Right atrium auricular region (tissue), 2 donors: Measurements from ENCODE around the gene SLC25A1. TPM values are rescaled to one million over a fixed set of nuclear protein-coding genes. Genes with fewer than 3 reads are reported as not detected.

ENCODE experiments used
- DNase-seq: peaks from one replicate; pipeline ENCODE4 v3.0.0-alpha.2; 2019; ENCODE audit warnings: low spot score
- H3K27ac ChIP-seq, 2 donors: fragments of 200-600 bp; sonication (generic); 1 replicate in 1 of 2; 2 replicates in 1 of 2; pipeline ENCODE4 v1.5.1; 2016 to 2019
- H3K27me3 ChIP-seq, 2 donors: fragments of 200-600 bp; sonication (generic); one replicate each; pipeline versions ENCODE4 v1.5.1 to v1.6.0; 2017 to 2019
- H3K36me3 ChIP-seq: fragments of 200-600 bp; sonication (generic); one replicate; pipeline ENCODE4 v1.5.1; 2016
- H3K4me1 ChIP-seq, 2 donors: fragments of 200-600 bp; sonication (generic); one replicate each; pipeline versions ENCODE4 v1.5.1 to v1.6.0; 2017 to 2019
- H3K4me3 ChIP-seq, 2 donors: fragments of 200-600 bp; sonication (generic); 1 replicate in 1 of 2; 2 replicates in 1 of 2; pipeline ENCODE4 v1.5.1; 2017 to 2019; ENCODE audit warnings: mild to moderate bottlenecking in 1 of 2, moderate library complexity in 1 of 2
- H3K9me3 ChIP-seq, 2 donors: fragments of 200-600 bp; sonication (generic); one replicate each; pipeline ENCODE4 v1.5.1; 2019
- CTCF ChIP-seq, 2 donors: fragments of 200-600 bp; sonication (generic); IDR thresholded peaks; one replicate each; pipeline ENCODE4 v1.5.1; 2019; ENCODE audit warnings: antibody characterized with exemption in 2 of 2
- total RNA-seq, 2 donors: library from RNA; depleted of rRNA; stranded (reverse); fragments of >200 nt; gene quantifications; one replicate each; pipeline ENCODE4 v1.1.0, GENCODE V29; 2016

Gene SLC25A1
- total RNA-seq, 2 donors from 2014 or later: 12.7 to 27.6 TPM

- Histone ChIP-seq H3K4me3 (no peak overlapping the region), H3K27ac (no peak overlapping the region), H3K9me3 (no peaks in the 10 kb centered on the region), H3K27me3 (no peaks in the 10 kb centered on the region), H3K36me3 (peaks cover 11% of the 10 kb centered on the region), H3K4me1 (no peaks in the 10 kb centered on the region)
- no peak for DNase-seq
- no peak for TF ChIP-seq CTCF (IDR thresholded peaks at IDR 0.05)
Measured at GRCh38 chr22:19194766-19195536, 16.4 kb upstream of the SLC25A1 start.

GRCh38 chr22:19193879-19194278 lies 15.3 kb upstream of the SLC25A1 start:
- DNase-seq: no peak
- no peak overlapping the region for H3K27ac ChIP-seq

GRCh38 chr22:19187716-19188563 lies 9.4 kb upstream of the SLC25A1 start:
- Histone ChIP-seq H3K27ac (no peak overlapping the region), H3K9me3 (no peaks in the 10 kb centered on the region), H3K4me3 (no peak overlapping the region), H3K27me3 (no peaks in the 10 kb centered on the region), H3K36me3 (peaks cover 11% of the 10 kb centered on the region), H3K4me1 (peaks cover 0 to 5% of the 10 kb centered on the region in 2 donors)
- no peak for TF ChIP-seq CTCF (IDR thresholded peaks at IDR 0.05)
- no peak for DNase-seq

More at GRCh38 chr22:19193879-19194278, 15.3 kb upstream of the SLC25A1 start:
- Histone ChIP-seq H3K36me3 (peaks cover 2% of the 10 kb centered on the region), H3K4me3 (no peak overlapping the region), H3K9me3 (no peaks in the 10 kb centered on the region), H3K27me3 (no peaks in the 10 kb centered on the region), H3K4me1 (no peaks in the 10 kb centered on the region)
- no peak for TF ChIP-seq CTCF (IDR thresholded peaks at IDR 0.05)

- H3K4me3 ChIP-seq: no peak overlapping the region
- peaks cover 0 to 8% of the 10 kb centered on the region in 2 donors for H3K4me1 ChIP-seq
- peaks cover 11% of the 10 kb centered on the region for H3K36me3 ChIP-seq
- no peaks in the 10 kb centered on the region for H3K9me3 ChIP-seq
- peak overlapping the region in 1 of 2 donors; percentile 10 for H3K27ac ChIP-seq
- no peak for TF ChIP-seq CTCF (IDR thresholded peaks at IDR 0.05)
- no peak for DNase-seq
- no peaks in the 10 kb centered on the region for H3K27me3 ChIP-seq
Measured at GRCh38 chr22:19184276-19184997, 5.9 kb upstream of the SLC25A1 start.

- peaks cover 11% of the 10 kb centered on the region for H3K36me3 ChIP-seq
- no peak overlapping the region for H3K4me3 ChIP-seq
- H3K27ac ChIP-seq: no peak overlapping the region
- no peaks in the 10 kb centered on the region for H3K9me3 ChIP-seq
- TF ChIP-seq CTCF (IDR thresholded peaks at IDR 0.05): no peak
- peaks cover 0 to 14% of the 10 kb centered on the region in 2 donors for H3K4me1 ChIP-seq
- no peak for DNase-seq
- no peaks in the 10 kb centered on the region for H3K27me3 ChIP-seq
Measured at GRCh38 chr22:19183216-19183615, 4.7 kb upstream of the SLC25A1 start.
